ENCODE measurements around the gene EARS2.
"Not testable (repeated sequence)": the region's sequence is repeated elsewhere in the genome, so short reads cannot be mapped to it uniquely, and the experiment has no call there.

Gene EARS2

DNA sequence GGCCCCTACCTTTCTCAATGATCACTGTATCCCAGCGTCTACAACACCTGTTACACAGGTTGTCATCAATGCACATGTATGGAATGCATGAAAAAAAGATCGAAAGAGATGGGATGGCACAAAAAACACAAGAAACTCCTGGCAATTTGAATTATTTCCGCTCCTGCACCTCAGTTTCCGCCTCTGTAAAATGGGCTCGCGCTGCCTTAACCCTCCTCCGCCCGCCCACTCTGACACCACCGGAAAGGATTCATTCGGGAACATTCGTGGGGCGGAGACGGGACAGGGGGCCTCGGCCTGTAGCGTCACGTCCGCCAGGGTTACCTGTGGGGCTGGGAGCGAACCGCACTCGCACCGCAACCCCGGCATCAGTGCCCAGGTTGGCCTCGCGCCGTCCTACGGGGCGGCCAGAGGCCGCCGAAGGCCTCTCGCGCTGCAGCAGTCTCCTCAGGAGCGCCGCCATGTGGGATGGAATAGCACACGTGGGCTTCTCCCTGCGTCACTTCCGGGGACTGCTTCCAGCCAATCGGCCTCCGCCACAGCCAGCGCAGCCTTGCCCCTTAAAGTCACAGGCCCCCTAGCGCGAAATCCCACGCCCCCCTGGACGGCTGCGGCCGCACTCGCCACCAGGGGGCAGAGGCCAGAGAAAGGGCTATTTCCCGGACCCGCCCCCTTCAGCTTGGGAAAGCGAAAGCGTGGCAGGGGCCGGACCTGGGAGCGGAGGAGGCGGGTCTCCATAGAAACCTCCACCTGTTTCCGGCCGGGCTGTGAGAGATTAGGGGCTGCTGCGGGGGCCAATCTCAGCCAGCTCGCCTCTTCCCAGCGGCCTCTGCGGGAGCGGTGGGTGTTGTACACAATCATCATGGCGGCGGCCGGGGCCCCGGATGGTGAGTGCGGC lies at the start of gene EARS2, which contains the start of gene UBFD1:
Gene EARS2, minus strand, starts transcription at position 470 of the 898 bp plus-strand sequence. Its CDS starts 7 bp downstream, at position 463.
Gene UBFD1, plus strand, starts transcription at position 847 of the 898 bp plus-strand sequence. Its CDS starts 16 bp downstream, at position 863.
- peak; percentile 84 to 96 for DNase-seq (ENCODE audit: low read depth in 2 of 2)

DNA sequence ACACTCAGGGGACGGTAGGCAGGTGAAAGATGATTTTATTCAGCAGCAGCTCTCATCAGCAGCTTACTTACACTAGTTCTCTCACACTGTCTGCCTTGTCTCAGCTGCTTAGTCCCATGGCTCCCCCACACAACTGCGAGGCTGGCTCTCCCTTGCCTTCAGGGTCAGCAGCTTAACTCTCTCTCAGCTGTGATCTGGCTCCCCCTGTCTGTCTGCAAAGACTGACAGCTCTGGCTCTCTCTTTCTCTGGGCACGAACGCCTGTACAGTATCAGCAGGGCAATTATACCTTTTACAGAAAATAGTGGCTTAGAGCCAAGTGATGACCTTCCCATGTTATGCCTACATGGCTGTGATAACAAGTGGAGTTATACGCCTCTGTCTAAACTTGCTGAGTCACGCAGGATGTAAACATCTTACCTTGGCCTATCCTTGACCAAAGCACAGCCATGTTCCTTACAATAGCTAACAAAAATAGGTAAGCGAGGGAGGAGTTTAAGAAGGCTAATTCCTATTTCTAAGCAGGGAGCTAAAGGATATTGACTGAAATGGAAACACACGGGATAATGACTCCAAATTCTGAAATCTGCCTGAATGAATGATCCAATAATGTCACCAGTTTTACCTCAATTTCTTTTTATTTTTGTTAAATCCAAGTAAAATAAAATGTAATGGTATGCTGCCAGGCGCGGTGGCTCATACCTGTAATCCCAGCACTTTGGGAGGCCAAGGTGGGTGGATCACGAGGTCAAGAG lies 40.0 kb upstream of the EARS2 start:
- no peak for DNase-seq (ENCODE audit: low read depth in 2 of 2)

DNA sequence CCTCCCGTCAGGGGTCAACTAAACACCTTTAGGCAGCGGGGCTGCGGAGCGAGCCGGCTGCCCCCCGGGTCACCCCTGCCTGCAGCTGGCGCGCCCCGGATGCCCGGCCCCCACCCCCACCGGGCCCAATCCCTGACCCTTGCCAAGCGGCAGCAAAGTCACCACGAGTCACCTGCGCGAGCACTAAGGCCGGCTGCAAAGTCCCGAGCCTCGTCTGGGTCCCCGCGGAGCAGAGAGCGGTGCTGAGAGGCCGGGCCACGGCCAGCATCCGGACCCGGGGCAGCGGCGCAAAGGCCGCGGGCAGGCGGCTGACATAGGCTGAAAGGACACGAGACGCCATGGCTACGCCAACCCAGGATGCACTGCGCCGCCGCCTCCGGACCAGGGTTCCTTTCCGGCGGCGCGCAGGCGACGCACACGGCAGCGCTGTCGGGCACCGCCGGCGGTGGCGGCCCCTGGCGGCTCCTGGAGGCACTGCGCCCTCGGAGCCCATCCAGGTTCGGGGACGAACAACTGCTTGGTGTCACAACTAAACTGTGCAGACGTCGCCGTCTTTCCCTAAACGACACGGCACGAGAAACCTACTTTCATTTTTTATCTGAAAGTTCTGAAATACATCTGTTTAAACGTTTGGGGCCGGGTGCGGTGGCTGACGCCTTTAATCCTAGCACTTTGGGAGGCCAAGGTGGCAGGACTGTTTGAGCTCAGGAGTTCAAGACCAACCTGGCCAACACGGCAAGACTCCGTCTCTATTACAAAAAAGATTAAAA lies 39.0 kb upstream of the EARS2 start, which contains the start of gene NDUFAB1:
Gene NDUFAB1, minus strand, starts transcription at position 366 of the 770 bp plus-strand sequence. Its CDS starts 26 bp downstream, at position 340.
- peak; percentile 77 to 89 for DNase-seq (ENCODE audit: low read depth in 2 of 2)

DNA sequence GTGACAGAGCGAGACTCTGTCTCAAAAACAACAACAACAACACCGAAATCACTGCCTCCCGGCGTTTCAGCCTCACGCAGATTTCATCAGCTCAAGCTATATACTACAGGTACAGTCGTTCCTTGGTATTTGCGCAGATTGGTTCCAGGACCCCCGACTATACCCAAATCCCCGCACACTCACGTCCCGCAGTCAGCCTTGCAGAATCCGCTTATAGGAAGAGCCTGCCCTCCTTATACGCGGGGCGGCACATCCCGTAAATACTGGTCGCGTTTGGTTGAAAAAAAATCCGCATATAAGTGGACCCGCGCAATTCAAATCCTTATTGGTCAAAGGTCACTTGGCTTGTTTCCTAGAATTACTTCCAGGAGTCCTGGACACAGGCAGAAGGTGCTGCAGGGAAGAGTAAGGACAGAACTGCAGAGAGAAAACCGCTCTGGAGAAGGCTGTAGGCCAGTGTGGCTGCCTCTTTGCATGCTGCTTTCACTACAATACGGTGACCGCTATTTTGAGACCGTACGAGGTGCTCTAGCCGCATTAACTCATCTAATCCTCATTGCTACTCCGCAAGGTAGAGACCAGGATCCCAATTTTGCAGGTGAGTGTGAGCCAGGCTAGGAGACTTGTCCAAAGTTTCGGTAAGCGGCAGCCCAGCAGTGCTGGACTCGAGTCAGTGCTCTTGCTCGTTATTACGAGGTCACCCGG lies 38.2 kb upstream of the EARS2 start:
- DNase-seq (ENCODE audit: low read depth in 2 of 2) = no peak

DNA sequence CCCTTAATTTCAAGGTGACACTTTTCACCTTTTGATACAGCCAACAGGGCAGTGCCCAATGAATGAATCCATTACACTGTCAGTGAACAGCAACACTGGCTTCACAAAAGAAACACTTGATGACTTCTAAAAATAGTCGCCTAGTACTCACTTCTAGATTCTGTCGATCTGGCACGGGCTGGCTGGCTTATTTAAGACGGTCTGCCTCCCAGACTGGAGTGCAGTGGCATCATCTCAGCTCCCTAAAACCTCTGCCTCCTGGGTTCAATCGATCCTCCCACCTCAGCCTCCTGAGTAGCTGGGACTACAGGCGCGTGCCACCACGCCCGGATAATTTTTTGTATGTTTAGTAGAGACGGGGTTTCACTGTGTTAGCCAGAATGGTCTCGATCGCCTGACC lies 37.0 kb upstream of the EARS2 start:
- no peak for DNase-seq (ENCODE audit: low read depth in 2 of 2)

DNA sequence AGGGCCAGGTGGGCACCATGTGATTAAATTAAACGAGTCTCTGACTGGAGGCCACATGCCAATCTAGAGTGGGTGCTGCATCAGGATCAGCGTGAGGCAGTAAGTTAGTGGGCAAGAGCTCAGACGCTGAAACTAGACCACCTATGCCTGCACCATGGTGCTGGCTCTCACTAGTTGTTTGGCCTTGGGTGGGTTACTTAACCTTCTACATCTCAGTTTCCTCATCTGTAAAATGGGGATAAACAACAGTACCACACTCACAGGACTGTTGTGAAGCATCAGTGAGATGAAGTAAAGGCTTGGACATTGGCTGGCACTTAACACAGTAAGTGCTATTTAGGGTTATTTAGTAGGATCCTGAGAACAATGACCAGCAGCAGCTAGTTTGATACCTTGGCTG lies 33.0 kb upstream of the EARS2 start:
- no peak for DNase-seq (ENCODE audit: low read depth in 2 of 2)

DNA sequence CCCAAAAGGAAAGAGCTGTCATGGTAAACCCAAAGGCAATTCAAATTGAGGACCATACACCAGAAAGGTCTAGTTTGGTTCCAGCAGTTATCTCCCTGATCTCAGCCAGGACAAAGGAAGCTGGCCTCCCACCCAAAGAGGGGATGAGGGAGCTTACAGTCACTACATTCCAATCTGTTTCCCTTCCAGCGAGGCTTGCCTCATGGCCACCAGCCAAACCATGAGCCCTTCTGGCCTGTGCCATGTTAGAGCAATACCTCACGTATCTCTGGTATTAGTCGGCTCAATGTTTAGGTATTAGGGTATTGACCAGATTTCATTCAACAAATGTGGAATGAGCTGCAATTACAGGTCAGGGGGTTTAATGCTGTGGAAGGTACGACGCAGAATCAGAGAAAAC lies 30.6 kb upstream of the EARS2 start:
- DNase-seq (ENCODE audit: low read depth in 2 of 2) = no peak

DNA sequence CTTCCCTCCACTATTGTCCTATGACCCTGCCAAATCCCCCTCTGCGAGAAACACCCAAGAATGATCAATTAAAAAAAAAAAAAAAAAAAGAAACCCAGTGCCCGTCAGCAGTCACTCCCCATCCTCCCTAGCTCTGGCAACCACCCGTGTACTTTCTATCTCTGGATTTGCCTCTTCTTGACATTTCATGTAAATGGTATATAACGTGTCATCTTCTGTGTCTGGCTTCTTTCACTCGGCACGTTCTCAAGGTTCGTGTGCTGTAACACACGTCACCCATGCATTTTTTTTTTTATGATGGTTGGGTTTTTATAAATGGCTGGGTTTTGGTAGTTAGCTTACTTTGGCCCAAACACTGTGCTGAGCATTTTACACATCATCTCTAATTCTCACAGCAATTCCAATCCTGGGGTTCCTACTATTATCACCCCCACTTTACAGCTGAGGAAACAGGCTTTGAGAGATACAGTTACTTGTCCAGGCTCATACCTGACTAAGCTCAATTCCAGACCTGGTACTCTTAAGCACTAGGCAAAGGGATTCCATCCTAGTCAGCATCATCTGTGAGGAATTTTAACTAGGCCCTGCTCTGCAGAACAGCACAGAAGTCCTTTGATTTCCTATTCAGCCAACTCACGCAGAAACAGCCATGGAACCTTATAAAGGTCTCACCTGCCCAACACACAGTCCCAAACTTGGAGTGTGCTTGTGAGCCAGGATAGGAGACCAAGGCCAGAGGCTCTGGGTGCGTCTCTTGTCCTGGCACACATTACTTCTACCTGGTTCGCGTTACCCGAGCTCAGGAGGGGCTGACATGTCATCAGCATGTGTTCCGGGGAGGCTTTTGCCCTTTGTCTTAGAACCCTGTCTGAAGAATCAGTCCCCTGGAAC lies 27.3 kb upstream of the EARS2 start:
- no peak for DNase-seq (ENCODE audit: low read depth in 2 of 2)

DNA sequence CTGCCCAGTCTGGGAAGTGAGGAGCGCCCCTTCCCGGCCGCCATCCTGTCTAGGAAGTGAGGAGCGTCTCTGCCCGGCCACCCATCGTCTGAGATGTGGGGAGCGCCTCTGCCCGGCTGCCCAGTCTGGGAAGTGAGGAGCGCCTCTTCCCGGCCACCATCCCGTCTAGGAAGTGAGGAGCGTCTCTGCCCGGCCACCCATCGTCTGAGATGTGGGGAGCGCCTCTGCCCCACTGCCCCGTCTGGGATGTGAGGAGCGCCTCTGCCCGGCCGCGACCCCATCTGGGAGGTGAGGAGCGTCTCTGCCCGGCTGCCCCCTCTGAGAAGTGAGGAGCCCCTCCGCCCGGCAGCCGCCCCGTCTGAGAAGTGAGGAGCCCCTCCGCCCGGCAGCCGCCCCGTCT lies 26.1 kb upstream of the EARS2 start:
- not testable (repeated sequence) for DNase-seq (ENCODE audit: low read depth in 2 of 2)

DNA sequence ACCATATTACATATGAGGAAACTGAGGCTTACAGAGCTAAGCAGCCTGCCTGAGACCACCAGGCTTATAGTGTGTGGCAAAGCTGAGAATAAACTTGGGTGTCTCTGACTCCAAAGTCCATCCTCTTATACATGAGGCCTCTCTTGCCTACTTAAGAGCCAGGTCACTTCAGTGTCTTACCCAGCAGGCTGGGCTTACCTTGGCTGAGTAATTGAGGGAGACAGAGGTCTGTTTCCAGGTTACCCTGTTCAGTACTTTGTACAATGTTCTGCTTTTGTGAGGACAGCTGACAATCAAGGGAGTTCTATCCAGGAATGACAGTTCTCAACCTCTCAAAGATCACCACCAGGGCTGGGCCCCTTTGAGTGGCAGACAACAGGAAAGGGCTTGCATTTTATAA lies 24.6 kb upstream of the EARS2 start:
- no peak for DNase-seq (ENCODE audit: low read depth in 2 of 2)

DNA sequence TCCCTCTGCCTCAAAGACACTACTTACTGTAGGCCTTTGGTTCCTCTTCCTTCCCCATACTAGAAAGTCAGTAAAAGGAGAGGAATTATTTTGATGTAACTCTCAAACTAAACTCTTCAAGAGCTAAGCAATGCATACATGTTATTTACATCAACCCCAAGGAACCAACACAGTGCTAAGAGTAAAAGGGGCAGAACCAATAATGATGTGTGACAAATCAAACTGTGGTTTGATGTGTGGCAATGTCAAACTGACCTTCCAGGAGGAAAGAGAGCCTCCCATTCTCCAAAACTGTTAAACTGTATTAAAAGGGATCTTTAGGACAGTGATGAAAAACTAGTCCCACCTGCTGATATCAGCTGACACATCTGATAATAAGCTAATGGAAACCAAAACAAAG lies 23.2 kb upstream of the EARS2 start:
- DNase-seq (ENCODE audit: low read depth in 2 of 2) = no peak

DNA sequence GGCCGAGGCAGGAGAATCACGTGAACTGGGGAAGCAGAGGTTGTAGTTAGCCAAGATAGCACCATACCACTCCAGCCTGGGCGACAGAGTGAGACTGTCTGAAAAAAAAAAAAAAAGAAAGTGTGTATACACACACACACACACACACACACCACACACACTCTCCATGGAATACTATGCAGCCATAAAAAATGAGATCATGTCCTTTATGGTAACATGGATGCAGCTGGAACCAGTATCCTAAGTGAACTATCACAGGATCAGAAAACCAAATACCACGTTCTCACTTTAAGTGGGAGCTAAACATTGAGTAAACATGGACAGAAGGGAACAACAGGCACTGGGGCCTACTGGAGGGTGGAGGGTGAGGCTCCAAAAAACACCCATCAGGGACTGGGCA lies 22.2 kb upstream of the EARS2 start:
- DNase-seq (ENCODE audit: low read depth in 2 of 2) = no peak

DNA sequence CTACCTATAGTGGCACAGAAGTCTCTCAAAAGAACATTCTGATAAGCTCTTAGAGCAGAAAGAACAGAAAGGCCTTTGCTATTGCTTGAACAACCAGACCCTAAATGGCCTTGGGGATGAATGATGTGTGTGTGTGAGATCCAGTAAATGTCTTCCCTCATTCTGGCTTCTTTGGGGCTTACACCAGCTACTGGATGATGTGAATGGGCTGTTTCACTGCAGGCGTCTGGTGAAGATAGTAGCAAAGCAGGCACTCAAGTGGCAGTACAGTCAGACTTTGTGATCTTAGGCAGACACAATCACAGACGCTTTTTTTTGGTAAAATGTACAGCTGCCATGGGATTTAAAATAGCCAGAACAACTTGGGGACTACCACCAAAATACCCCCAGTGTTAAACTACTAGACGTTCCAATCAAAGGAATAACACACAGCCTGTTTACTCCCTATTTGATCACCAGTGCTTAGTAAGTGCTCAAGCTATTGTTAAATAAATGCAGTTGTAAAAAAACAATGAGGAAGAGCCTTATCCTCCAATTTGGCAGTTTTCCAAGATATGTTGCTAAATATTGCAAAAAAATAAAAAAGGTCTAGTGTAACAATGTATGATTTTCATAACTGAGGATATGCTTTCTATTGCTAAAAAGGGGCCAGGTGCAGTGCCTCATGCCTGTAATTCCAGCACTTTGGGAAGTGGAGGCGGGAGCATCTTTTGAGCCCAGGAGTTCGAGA lies 21.1 kb upstream of the EARS2 start:
- no peak for DNase-seq (ENCODE audit: low read depth in 2 of 2)

DNA sequence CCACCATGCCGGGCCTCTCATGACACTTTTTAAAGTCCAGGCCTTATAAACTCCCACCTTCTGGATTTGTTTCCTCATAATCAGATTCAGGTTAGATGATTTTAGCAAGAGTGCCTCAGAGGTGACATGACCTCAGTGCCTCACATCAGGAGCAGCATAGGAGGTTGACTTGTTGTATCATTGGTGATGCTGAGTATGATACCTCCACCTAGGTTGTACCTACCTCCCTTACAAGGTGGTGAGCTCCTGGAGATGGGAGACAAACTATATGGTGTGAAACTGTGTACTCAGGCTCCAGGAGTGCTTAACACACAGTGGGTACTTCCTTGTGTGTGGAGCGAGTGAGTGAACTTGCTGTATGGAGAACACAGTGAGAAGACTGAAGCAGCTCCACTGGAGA lies 20.3 kb upstream of the EARS2 start:
- no peak for DNase-seq (ENCODE audit: low read depth in 2 of 2)

DNA sequence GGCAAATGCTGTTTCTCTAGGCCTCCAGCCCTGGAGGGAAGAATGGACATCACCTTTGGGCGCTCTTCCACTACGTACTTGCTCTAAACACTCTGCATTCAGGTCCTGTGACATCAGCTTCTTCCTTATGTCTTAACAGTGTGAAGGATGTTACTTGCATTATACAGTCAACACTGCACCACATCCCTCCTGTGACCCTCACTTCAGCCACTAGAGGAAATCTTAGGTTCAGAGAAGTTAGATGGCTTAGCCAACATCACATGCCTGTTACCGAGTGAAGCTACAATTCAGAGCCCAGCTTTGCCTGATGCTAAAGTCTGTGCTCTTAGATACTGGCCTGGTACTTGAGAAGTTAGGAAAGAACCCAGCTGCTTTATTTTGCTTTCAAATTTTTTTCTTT lies 18.7 kb upstream of the EARS2 start:
- no peak for DNase-seq (ENCODE audit: low read depth in 2 of 2)

DNA sequence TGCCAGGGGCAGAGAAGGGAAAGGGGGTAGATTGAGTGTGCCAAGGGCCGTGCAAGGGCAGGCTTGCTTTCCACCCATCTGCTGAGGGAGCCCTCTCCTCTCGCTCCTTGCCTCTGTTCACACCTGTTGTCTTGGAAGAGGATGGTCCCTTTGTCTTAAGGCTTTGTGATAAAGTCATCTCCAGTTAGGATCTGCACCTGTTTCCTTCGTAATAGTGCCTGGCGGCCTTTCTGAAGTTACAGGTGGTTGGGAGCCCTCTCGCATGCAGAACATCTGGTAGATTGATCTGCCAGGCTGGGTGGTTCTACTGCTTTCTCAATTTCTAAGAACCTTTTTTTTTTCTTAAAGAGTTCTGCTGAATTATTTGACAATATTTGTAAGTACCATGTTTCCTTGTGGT lies 16.7 kb upstream of the EARS2 start:
- DNase-seq (ENCODE audit: low read depth in 2 of 2) = no peak

DNA sequence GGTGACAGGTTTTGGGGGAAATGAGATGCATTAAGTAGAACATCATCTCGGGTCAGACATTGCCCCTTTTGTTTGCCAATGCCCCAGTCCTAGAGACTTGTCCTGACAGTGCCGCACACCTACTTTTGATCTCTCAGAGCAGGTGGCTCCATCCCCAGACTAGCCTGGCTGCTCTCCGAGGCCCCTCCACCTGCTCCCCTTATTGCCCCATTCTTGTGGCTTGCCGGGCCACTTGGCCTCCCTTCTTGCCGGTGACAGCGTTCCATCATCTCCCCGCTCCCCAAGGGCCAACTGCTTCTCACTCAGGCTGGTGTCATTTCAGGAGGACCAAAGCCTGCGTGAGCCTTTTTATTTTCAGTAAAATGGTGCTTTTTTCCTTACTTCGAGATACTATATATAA lies 15.2 kb upstream of the EARS2 start:
- no peak for DNase-seq (ENCODE audit: low read depth in 2 of 2)

DNA sequence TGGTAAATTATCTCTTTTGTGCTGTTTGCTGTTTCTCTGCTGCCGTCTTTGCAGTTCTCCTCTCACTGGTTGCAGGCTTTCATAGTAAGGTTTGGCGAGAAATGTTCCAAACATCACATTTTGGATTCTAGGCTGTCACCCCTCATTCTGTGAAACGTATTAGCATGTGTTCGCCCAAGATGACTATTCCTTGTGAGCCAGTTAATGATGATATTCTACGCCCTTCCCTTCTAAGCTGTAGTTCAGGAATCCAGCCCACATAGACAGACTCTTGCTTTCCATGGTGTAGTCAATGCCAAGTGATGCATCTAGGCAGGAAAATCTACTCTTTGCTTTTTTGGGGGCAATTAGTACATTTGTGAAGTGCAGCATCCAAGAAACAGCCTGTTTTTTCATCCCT lies 14.7 kb upstream of the EARS2 start:
- no peak for DNase-seq (ENCODE audit: low read depth in 2 of 2)

DNA sequence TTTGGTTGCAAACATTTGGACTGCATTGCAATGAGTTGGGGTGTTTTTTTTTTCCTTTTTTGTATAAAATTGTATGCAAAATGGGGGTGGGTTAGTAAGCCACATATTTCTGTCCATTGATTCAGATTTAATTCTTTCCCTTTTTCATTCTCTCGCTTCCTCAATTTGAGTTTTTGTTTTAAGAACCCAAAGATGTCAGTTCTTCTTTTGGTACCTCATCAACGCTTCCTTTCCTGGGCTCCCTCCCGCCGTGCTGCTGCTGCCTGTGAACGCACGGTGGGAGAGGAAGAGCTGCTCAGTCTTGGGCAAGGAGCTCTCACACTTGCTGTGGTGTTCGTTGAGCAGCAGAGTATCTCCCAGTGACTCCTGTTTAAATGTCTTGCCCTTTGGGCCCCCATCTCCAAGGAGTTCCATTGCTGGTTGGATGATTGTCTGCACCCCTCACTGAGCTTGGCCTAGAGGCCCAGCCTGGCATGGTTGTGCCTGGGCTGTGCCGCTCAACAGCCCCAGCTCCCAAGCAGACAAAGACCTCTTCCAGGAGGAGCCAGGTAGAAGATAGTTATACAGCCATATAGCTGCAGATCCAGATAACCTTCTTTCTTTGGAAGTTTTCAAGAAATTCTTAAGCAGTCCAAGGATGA lies 14.0 kb upstream of the EARS2 start:
- no peak for DNase-seq (ENCODE audit: low read depth in 2 of 2)
